HTR-8/SVneo (cell line): Measurements from ENCODE around the gene AGGF1.
A peak's percentile ranks its signal among the peaks of the same experiment; 100 is the strongest.
"Not testable (repeated sequence)": the region's sequence is repeated elsewhere in the genome, so short reads cannot be mapped to it uniquely, and the experiment has no call there.

Experiments
- DNase-seq: peaks from one replicate; pipeline ENCODE4 v3.0.0; 2011; ENCODE audit warnings: low spot score, mixed read lengths; ENCODE audit not compliant: insufficient read length
- FAIRE-seq: peaks from 2 replicates; lab custom pipeline; 2011; peaks lifted over from hg19 to GRCh38; lab: Jason Lieb, UNC

The AGGF1 gene, protein sequence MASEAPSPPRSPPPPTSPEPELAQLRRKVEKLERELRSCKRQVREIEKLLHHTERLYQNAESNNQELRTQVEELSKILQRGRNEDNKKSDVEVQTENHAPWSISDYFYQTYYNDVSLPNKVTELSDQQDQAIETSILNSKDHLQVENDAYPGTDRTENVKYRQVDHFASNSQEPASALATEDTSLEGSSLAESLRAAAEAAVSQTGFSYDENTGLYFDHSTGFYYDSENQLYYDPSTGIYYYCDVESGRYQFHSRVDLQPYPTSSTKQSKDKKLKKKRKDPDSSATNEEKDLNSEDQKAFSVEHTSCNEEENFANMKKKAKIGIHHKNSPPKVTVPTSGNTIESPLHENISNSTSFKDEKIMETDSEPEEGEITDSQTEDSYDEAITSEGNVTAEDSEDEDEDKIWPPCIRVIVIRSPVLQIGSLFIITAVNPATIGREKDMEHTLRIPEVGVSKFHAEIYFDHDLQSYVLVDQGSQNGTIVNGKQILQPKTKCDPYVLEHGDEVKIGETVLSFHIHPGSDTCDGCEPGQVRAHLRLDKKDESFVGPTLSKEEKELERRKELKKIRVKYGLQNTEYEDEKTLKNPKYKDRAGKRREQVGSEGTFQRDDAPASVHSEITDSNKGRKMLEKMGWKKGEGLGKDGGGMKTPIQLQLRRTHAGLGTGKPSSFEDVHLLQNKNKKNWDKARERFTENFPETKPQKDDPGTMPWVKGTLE

DNA sequence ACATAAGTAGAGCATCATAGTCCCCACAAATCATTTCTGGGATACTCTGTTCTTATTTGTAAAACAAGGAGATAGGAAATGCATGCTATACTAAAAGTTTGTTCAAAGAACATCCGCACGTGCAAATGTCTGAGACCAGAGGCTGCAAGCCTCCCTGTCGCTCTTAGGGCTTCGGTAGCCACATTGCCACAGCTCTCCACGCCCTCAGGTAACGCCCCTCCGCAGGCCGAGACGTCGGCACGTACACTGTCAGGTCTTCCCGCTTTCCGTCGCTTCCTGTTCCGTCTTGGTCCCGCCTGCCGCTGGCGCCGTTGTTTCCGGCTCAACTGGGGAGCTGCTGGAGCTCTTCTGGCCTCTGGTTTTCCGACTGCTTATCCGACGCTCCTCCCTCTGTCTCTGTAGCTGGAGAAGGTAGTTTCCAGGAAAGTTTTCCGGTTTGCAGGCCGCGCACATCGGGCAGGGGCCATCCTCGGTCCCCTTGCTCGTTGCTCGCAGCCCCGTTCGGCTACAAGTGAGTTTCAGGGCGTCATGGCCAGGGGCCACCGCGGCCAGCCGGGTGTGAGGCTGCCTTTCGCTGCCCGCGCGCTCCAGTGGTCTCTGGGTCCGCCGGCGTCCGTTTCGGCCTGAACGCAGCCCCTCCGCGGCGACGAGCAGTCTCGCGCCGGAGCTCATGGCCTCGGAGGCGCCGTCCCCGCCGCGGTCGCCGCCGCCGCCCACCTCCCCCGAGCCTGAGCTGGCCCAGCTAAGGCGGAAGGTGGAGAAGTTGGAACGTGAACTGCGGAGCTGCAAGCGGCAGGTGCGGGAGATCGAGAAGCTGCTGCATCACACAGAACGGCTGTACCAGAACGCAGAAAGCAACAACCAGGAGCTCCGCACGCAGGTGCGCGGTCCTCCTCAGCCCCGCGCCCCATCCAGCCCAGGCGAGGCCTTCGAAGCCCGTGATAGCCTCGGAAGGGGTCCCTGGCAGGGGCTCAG is at the start of gene AGGF1:
TSS of gene AGGF1 (plus strand) at position 308 of the 975 bp plus-strand sequence. CDS start at position 671, 363 bp downstream.
- FAIRE-seq (peak; percentile 83), DNase-seq (peak; percentile 90)

DNA sequence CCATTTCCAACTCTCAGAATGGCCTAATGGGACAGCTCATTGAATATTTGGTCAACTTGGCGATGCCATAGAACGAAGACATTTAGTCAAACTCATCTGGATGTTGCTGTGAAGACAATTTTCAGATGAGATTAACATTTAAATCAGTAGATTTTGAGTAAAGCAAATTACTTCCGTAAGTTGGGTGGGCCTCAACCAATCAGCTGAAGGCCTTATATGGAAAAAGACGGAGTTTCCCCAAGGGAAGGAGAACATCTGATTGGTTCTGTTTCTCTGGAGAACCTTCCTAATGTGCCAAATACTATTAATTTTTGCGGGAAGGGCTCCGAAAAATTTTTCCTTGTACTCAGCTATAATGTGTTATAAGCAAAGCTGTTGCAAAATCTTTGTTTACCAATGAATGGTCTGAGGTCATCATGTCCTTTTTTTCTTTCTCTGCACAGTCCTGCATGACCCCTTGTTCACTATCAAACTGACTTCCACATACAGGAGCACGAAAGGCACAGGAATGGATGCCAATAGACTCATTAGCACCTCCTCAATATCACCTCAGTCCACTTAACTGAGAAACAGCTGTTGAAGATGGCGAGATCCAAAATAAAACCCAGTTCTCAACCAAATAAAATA is 49.6 kb upstream of the AGGF1 start:
- no peak for DNase-seq
- no peak for FAIRE-seq

DNA sequence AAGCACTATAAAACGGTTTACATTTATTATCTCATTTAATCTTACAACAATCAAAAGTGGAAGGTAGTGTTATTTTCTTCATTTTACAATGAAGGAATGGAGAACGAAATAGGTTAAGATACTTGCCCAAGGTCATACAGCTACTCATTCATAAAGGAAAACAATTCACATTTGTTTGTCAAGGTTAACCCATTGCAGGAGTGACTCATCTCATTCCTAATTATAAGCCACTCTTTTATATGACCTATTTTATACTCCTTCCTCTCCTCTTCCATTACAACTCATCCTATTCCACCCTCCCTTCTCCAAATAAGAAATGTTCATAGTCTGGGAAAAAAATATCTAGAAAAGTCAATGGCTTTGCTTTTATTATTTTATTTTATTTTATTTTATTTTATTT is 47.8 kb upstream of the AGGF1 start:
- FAIRE-seq, result no peak
- no peak for DNase-seq

DNA sequence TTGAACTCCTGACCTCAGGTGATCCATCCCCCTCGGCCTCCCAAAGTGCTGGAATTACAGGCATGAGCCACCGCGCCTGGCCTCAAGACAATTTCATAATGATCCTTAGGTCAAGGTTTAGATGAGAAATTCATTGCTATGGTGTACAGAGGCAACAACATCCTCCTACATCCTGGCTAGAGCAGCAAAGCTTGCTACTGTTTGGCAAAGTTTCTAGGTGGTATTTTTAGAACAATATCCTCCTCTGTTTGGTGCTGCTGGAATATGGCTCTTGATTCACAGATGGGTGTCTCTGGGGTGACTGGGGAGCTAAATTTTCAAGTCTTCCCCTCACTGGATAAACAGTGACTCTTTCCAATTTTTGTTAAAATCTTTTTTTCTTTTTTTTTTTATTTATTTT is 46.7 kb upstream of the AGGF1 start:
- no peak for DNase-seq
- FAIRE-seq, result no peak

DNA sequence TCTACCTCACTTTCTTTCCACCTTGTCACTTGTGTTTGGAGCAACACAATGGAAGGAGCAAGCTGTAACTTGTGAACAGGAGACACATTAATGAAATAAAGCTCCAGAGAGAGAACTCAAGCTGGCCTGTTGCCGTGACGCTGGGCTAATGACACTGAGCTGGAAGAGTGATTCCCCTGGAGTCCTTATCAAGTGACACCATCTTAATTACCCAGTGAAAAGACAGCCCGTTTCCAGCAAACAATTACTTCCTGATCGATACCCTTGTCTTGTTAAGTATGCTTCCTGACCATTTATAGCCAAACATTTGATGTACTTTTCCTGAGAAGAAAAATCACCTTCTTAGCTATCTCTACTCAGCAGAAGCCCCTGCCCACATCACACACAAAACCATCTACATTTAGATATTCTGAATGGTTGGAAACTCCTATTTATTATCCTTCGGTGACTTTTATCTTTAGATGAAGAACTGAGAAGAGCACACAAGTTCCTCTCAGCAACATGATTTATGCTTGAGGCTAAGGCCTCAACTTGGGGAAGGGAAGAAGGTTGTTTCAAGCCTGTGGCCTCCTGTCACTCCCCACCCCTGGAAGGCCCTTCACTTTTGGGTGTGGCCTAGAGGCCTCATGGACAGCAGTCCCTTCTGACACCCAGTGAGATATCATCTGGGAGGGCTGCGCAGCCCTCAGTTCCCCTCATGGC is 43.2 kb upstream of the AGGF1 start:
- DNase-seq (no peak), FAIRE-seq (no peak)

DNA sequence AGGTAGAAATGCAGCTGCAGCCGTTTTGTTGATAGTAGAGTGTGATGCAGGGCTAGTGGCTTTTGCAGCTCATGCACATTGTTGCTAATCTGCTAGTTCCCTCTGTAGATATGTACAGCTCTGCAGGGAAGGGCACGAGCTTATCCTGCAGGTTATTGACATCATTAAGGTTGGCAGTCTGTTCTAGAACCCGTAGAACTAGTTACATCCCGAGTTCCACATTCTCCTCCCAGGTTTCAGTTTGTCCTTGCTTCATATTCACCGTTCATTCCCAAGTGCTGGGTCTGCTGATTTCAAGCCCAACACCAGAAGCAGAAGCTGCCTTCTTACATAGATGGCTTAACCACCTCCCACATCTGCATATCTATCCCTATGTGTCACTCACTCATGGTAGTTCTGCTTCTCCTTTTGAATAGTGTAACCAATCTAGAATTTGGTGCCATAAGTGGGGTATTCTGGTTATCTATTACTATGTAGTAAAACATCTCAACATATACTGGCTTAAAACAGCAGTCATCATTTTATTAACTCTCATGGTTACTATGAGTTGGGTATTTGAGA is 39.2 kb upstream of the AGGF1 start:
- FAIRE-seq, result peak; percentile 31
- no peak for DNase-seq

DNA sequence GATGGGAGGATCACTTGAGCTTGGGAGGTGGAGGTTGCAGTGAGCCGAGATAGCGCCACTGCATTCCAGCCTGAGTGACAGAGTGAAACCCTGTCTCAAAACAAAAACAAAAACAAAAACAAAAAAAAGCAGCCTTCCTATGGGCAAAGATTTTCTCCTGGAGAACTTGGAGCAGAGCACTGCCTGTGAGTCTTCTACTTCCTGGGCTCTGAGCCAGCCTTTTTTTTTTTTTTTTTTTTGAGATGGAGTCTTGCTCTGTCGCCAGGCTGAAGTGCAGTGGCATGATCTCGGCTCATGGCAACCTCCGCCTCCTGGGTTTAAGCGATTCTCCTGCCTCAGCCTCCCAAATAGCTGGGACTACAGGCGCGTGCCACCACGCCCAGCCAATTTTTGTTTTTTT is 36.8 kb upstream of the AGGF1 start:
- not testable (repeated sequence) for FAIRE-seq

DNA sequence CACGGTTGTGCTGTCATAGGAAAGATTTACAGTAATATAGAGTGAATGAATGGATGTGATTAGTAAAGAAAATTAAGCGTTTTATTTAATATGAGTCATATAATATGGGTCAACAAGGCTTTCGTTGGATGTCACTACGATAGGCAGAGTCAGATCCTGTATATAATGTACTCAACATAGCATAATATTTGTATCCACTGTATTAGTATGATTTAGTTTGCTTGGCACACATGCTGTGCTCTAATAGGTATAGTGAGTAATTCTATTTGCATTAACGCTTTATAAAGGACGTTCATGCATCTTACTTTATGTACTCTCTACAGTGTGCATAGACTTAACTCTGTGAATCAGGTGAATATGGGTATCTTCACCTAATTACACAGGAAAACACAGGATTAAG is 35.9 kb upstream of the AGGF1 start:
- DNase-seq (no peak), FAIRE-seq (no peak)

More for the DNA sequence above, 36.8 kb upstream of the AGGF1 start:
- not testable (repeated sequence) for DNase-seq

DNA sequence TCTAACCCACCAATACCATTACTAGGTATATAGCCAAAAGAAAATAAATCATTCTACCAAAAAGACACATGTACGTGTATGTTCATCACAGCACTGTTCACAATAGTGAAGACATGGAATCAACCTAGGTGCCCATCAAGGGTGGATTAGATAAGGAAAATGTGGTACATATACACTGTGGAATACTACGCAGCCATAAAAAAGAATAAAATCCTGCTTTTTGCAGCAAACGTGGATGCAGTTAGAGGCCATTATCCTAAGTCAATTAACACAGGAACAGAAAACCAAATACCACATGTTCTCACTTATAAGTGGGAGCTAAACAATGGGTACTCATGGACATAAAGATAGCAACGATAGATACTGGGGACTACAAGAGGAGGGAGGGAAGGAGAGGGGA is 32.0 kb upstream of the AGGF1 start:
- not testable (repeated sequence) for DNase-seq, FAIRE-seq

DNA sequence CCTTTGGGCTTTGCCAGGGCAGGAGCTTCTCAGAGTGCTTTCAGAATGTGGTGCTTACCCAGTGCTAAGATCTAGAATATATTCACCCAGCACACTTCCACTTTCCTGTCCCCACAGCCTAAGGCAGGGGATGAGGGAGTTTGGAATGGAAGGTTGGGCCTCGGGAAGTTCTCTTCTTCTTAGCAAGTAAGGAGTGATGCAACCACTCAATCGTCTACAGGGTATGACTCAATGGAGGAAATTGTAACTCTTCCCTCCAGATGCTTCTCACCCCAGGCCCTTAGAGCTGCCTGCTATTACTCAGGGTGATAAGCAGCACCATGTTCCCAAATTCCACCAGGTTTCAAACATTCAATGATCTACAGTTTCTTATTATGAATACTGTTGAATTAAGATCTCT is 30.8 kb upstream of the AGGF1 start:
- DNase-seq, result peak; percentile 36
- FAIRE-seq, result no peak

DNA sequence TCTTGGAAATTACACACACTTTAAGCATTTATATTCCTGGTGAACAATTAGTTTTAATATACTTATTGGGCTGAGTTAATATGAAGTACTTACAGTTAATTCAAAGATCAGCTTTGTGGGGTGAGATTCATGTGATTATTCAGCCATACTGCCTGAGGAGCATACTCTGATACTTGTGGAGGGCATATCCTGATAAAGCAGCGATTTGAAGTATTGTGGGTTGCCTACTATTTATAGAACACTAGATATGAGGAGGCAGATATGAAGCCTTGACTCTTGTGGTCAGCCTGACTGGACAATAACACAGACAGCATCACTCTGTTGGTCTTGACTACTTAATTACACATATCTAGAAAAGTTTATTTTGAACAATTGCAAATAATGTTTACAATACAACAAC is 27.0 kb upstream of the AGGF1 start:
- no peak for DNase-seq
- no peak for FAIRE-seq

DNA sequence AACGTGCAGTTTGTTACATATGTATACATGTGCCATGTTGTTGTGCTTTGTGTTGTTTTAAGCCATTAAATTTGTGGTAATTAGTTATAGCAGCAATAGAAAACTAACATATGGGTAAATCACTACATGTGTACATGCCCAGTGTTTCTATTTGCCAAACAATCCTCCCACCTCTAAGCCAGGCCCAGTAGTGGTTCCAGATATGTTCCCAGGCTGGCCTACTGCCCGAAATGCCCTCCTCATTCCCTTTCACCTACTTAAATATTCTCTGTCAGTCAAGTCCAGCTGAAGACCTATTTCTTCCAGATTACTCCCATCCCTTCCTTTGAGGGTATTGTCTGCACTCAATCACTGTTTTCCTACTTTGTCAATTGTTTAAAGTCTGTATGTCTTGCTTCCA is 24.1 kb upstream of the AGGF1 start:
- DNase-seq (no peak), FAIRE-seq (no peak)

DNA sequence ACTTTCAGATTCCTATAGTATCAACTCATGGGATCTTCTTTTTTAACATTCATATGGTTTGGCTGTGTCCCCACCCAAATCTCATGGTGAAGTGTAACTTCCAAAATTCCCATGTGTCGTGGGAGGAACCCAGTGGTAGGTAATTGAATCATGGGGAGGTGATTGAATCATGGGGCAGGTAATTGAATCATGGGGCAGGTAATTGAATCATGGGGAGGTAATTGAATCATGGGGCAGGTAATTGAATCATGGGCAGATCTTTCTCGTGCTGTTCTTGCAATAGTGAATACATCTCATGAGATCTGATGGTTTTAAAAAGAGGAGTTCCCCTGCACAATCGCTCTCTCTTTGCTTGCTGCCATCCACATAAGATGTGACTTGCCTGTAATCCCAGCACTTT is 21.8 kb upstream of the AGGF1 start:
- DNase-seq (no peak), FAIRE-seq (no peak)

DNA sequence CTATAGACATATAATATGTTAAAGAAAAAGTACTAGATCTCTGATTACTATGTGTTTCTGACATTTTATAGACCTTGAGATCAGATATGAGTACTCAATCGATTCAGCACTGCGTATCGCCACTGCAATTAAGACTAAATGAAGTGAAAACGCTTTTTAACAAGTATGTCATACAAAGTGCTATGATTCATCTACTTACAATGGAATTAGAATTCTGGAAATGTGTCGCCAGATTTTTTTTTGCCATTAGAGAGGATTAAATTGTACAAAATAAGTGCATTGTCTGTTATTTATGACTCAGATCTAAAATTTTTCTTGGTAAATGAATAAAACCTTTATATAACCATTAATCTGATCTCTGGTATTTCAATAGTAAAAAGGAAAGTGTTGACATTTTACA is 20.0 kb upstream of the AGGF1 start:
- DNase-seq, result no peak
- FAIRE-seq, result no peak

DNA sequence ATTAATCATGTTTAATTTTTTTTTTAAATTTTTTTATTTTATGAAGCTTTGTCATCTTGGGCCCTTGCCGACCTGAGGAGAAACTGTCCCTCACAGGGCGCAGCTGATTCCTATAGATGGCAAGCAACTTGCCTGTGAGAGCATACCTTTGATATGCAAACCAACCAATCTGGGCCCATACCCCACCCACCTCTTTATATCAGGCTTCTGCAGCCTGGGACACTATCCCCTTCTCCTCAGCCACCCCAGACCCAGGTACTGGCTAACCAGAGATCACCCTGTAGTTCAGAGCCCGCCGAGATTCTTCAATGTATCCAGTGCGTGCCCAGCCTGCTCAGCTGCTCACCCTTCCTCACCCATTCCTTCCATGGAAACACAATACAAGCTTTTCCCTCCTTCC is 18.7 kb upstream of the AGGF1 start:
- no peak for DNase-seq
- no peak for FAIRE-seq

DNA sequence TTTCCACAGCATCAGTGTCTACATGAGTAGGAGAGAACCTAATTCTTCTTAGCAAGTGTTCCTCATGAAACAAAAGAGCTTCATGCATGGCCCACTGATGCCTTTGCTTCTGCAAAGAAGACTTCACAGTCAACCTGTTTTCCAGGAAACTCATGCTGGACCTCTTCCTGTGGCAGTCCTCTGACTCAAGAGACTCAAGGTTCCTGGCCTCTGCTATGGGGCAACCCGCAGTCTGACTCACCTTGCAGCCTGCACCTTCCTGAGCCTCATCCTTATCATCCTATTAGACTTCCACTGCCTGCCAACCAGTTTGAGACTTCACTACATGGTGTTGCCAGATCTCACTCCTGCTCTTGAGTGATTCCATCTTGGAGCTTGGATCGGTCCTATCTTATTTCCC is 17.6 kb upstream of the AGGF1 start:
- DNase-seq (no peak), FAIRE-seq (no peak)

DNA sequence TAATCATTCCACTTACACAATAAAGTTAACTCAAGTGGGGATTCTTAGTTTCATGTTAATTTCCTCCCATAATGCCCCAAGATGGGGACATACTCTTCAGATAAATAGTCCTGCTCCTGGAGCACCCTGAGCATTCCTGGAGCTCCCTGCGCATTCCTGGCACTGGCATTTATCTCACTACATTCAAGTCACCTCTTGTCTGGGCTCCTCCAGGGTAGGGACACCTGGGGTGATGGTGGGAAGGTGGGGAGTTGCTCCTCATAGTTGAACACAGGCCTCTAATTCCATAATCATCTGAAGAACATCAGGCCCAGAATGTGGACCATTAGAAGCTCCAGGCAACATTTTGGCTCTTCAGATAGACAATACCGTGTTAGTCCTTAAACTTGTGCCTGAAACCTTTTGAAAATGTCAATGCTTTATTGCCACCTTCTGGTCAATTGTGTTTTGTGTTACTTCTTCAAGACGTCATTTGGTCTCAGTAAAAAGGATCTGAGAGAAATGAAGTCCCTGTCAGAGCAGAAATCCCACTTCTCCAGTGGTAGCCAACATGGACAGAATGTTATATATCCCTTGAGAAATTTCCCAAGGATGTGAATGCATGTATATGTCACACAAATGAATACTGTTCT is 14.2 kb upstream of the AGGF1 start:
- DNase-seq (peak; percentile 54), FAIRE-seq (no peak)

DNA sequence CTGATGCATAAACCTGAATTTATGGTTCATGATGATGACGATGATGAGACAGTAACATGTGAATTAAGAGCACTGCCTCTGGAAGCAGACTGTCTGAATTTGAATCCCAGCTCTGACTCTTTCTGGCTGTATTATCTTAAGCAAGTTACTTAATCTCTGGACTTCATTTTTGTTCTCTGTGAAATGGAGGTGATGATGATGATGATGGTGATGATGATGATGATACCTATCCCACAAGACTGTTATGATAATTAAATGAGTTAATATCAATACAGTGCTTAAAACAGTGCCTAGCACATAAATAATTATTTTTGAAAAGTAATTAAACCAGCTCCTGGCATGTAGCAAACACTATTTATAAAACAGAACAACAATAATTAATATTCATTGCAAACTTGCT is 13.2 kb upstream of the AGGF1 start:
- no peak for FAIRE-seq

DNA sequence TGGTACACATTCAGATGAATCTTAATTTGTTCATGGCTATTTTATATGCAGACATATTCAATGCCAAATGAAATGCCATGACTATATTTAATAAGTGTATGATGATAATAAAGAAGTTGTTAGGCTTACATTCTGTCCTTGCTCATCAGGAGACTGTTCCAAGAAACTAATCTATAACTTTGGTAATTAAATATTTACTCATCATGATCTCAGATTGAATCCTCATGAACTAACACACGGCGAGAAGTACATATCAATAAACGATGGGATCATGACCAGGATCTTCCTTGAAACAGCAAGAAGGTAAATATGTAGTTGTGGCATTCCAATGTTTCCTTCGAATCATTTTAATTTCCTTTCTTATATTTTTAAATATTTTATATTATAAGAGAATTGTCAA is 12.5 kb upstream of the AGGF1 start:
- DNase-seq, result no peak
- no peak for FAIRE-seq

More for the DNA sequence above, 13.2 kb upstream of the AGGF1 start:
- no peak for DNase-seq
